K562 (cell line): Measurements from ENCODE around the gene SH3BP5. TPM values are rescaled to one million over a fixed set of nuclear protein-coding genes. Genes with fewer than 3 reads are reported as not detected.
A peak's percentile ranks its signal among the peaks of the same experiment; 100 is the strongest.

Experiments
- CBX1 ChIP-seq: sonication (generic); IDR thresholded peaks from 2 replicates; pipeline ENCODE4 v1.6.1; 2016; ENCODE audit warnings: antibody characterized with exemption, low read depth, mild to moderate bottlenecking
- DMBX1 ChIP-seq: fragments of 250-450 bp; sonication (Bioruptor Pico); IDR thresholded peaks from 2 replicates; pipeline ENCODE4 v1.8.0; 2022; ENCODE audit warnings: inconsistent platforms, mild to moderate bottlenecking, moderate library complexity, borderline replicate concordance
- FOXP4 ChIP-seq: sonication (generic); formaldehyde crosslinking; IDR thresholded peaks from 2 replicates; pipeline ENCODE4 v1.8.0; 2022; ENCODE audit warnings: mild to moderate bottlenecking, missing genetic modification reagents, borderline replicate concordance
- MLLT1 ChIP-seq, 2 experiments: fragments of 450-650 bp; IDR thresholded peaks; 2 replicates each; pipeline ENCODE4 v1.6.1; 2016
- NCOA1 ChIP-seq: fragments of 450-650 bp; IDR thresholded peaks from 2 replicates; pipeline ENCODE4 v1.6.1; 2016; ENCODE audit warnings: low read depth
- NRF1 ChIP-seq, 2 experiments: fragments of 450-650 bp; IDR thresholded peaks in 1 of 2; conservative IDR thresholded peaks in 1 of 2; 2 replicates each; pipeline ENCODE4 v1.6.1; 2014; ENCODE audit warnings: mild to moderate bottlenecking in 2 of 2
- PML ChIP-seq: IDR thresholded peaks from 2 replicates; pipeline ENCODE4 v1.6.1; 2012; ENCODE audit warnings: low read length, inconsistent platforms
- RBM15 ChIP-seq: fragments of 200-400 bp; formaldehyde crosslinking; IDR thresholded peaks from 2 replicates; pipeline ENCODE4 v1.6.1; 2018; ENCODE audit warnings: mild to moderate bottlenecking, low read length, moderate library complexity; ENCODE audit not compliant: insufficient read depth
- RBM17 ChIP-seq: fragments of 200-400 bp; formaldehyde crosslinking; IDR thresholded peaks from 2 replicates; pipeline ENCODE4 v1.6.1; 2017; ENCODE audit warnings: low read depth, mild to moderate bottlenecking, low read length, borderline replicate concordance
- SMARCA5 ChIP-seq: fragments of 450-650 bp; IDR thresholded peaks from 2 replicates; pipeline ENCODE4 v1.6.1; 2016
- SRSF1 ChIP-seq: fragments of 200-400 bp; formaldehyde crosslinking; IDR thresholded peaks from 2 replicates; pipeline ENCODE4 v1.6.1; 2017; ENCODE audit warnings: mild to moderate bottlenecking, low read depth, low read length, moderate library complexity
- TGIF2 ChIP-seq: sonication (generic); formaldehyde crosslinking; IDR thresholded peaks from 2 replicates; pipeline ENCODE4 v1.8.1; 2022; ENCODE audit warnings: mild to moderate bottlenecking, missing genetic modification reagents, moderate library complexity
- ZNF431 ChIP-seq: sonication (generic); formaldehyde crosslinking; IDR thresholded peaks from 2 replicates; pipeline ENCODE4 v1.8.0; 2022; ENCODE audit warnings: mild to moderate bottlenecking, missing genetic modification reagents
- ZNF668 ChIP-seq: fragments of 250-450 bp; sonication (Bioruptor Pico); IDR thresholded peaks from 2 replicates; pipeline ENCODE4 v1.8.0; 2022; ENCODE audit warnings: mild to moderate bottlenecking, inconsistent platforms
- ZNF79 ChIP-seq: fragments of 250-450 bp; sonication (Bioruptor Pico); IDR thresholded peaks from 2 replicates; pipeline ENCODE4 v1.4.0; 2020; ENCODE audit warnings: low read depth, mild to moderate bottlenecking, moderate library complexity
- polyA plus RNA-seq, 8 experiments: library from polyadenylated mRNA; depleted of rRNA in 4 of 8; stranded (reverse) in 5 of 8; unstranded in 3 of 8; fragments of >200 nt; fragmentation: Nextera tagmentation in 2 of 8; fragmentation: Illumina TruSeq in 1 of 8; extraction: Ambion mirVana in 2 of 8; extraction: Trizol in 1 of 8; gene quantifications; 2 replicates each; pipeline versions ENCODE4 v1.2.1 to v1.2.3, GENCODE V29; 2011 to 2014; ENCODE audit warnings: inconsistent platforms in 1 of 8, missing spikeins in 1 of 8
- total RNA-seq, 7 experiments: library from RNA; depleted of rRNA in 6 of 7; stranded (reverse); fragments of >200 nt in 6 of 7; fragmentation: Illumina TruSeq in 2 of 7; extraction: Trizol in 2 of 7; gene quantifications; 2 replicates each; pipeline versions ENCODE4 v1.2.1 to v1.2.3, GENCODE V29; 2011 to 2021; ENCODE audit warnings: low replicate concordance in 1 of 7
- TF ChIP-seq, protein P1 (sequence below): fragments of 450-650 bp; formaldehyde crosslinking; IDR thresholded peaks from 2 replicates; pipeline ENCODE4 v1.4.0; 2020; ENCODE audit warnings: mild to moderate bottlenecking, moderate library complexity
- TF ChIP-seq, protein P2 (sequence below): sonication (generic); formaldehyde crosslinking; IDR thresholded peaks from 2 replicates; pipeline ENCODE4 v1.8.0; 2022; ENCODE audit warnings: mild to moderate bottlenecking, missing genetic modification reagents

The SH3BP5 gene
- total and polyA plus RNA-seq, 9 of the 15 experiments (the other 6 are each of a cell fraction or from before 2014, with no cell fraction given): 2.9 to 29.0 (median 14.9) TPM

GRCh38 chr3:15206662-15207576, 125.5 kb downstream of the SH3BP5 start (continued):
- TF ChIP-seq FOXP4 (CRISPR knock-in tag) (peak; percentile 54; the same call in 1 of the 2 replicates), CBX1 (no peak), DMBX1 (CRISPR knock-in tag) (no peak), ZNF431 (CRISPR knock-in tag) (no peak), PML (no peak), MLLT1 (IDR thresholded peaks at IDR 0.05) (no peak), SRSF1 (no peak), RBM15 (no peak), ZNF668 (CRISPR knock-in tag) (no peak), TGIF2 (CRISPR knock-in tag) (no peak), NRF1 (conservative IDR thresholded peaks at IDR 0.05 in 1 of 2, IDR thresholded peaks at IDR 0.05 in 1 of 2) (peak; percentile 69 to 74; a peak in 3 of 4 replicates), SMARCA5 (no peak), ZNF79 (CRISPR knock-in tag) (no peak), NCOA1 (no peak), RBM17 (no peak)
- TF ChIP-seq, protein P1, sequence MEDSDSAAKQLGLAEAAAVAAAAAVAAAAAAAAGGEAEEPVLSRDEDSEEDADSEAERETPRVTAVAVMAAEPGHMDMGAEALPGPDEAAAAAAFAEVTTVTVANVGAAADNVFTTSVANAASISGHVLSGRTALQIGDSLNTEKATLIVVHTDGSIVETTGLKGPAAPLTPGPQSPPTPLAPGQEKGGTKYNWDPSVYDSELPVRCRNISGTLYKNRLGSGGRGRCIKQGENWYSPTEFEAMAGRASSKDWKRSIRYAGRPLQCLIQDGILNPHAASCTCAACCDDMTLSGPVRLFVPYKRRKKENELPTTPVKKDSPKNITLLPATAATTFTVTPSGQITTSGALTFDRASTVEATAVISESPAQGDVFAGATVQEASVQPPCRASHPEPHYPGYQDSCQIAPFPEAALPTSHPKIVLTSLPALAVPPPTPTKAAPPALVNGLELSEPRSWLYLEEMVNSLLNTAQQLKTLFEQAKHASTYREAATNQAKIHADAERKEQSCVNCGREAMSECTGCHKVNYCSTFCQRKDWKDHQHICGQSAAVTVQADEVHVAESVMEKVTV (CRISPR knock-in tag): no peak
- TF ChIP-seq, protein P2, sequence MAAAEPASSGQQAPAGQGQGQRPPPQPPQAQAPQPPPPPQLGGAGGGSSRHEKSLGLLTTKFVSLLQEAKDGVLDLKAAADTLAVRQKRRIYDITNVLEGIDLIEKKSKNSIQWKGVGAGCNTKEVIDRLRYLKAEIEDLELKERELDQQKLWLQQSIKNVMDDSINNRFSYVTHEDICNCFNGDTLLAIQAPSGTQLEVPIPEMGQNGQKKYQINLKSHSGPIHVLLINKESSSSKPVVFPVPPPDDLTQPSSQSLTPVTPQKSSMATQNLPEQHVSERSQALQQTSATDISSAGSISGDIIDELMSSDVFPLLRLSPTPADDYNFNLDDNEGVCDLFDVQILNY (CRISPR knock-in tag): no peak
